AG04450 (cell line): Measurements from ENCODE around the gene PDE3A. TPM values are rescaled to one million over a fixed set of nuclear protein-coding genes. Genes with fewer than 3 reads are reported as not detected.
"Not testable (repeated sequence)": the region's sequence is repeated elsewhere in the genome, so short reads cannot be mapped to it uniquely, and the experiment has no call there.

Experiments used
- CTCF ChIA-PET: fragments of 300-600, 350-600 bp; formaldehyde crosslinking; extraction: SDS; loops from one replicate; lab custom pipeline; 2022; ENCODE audit warnings: antibody characterized with exemption, inconsistent platforms; lab: Charles Lee
- POLR2A ChIA-PET: fragments of 350-600 bp; formaldehyde crosslinking; extraction: SDS; loops from one replicate; lab custom pipeline; 2021; ENCODE audit warnings: antibody characterized with exemption, inconsistent platforms; lab: Yijun Ruan, JAX
- DNase-seq: peaks from one replicate; pipeline ENCODE4 v3.0.0-alpha.2; 2011; ENCODE audit warnings: low read depth, low spot score
- H3K27ac ChIP-seq: one replicate; pipeline ENCODE4 v1.5.1; 2012; ENCODE audit warnings: low read depth, low read length, control low read depth
- H3K27me3 ChIP-seq: one replicate; pipeline ENCODE4 v1.6.0; 2012; ENCODE audit warnings: low read length; ENCODE audit not compliant: control insufficient read depth, insufficient read depth
- H3K4me3 ChIP-seq: 2 replicates; pipeline ENCODE4 v1.5.1; 2011; ENCODE audit warnings: mild to moderate bottlenecking, low read depth, low read length, control low read depth
- H3K9me3 ChIP-seq: 2 replicates; pipeline ENCODE4 v1.5.1; 2012; ENCODE audit warnings: low read length; ENCODE audit not compliant: control insufficient read depth, insufficient read depth
- polyA minus RNA-seq: library from RNA; depleted of rRNA, polyadenylated mRNA; stranded (reverse); fragments of >200 nt; gene quantifications from 2 replicates; pipeline ENCODE4 v1.2.3, GENCODE V29; 2011; rRNA and poly(A)+ RNA removed
- polyA plus RNA-seq: library from polyadenylated mRNA; depleted of rRNA; stranded (reverse); fragments of >200 nt; gene quantifications from 2 replicates; pipeline ENCODE4 v1.2.3, GENCODE V29; 2011; rRNA removed
- TF ChIP-seq, protein P1 (sequence below): IDR thresholded peaks from 2 replicates; pipeline ENCODE4 v1.5.1; 2011; ENCODE audit warnings: low read depth, low read length, control low read depth, inconsistent platforms

Gene PDE3A
- polyA plus RNA-seq (0.06 and 0.10 TPM in 2 replicates), polyA minus RNA-seq (0.14 and 0.30 TPM in 2 replicates)

- Histone ChIP-seq H3K4me3 (peak within 1 kb of the TSS; percentile 69), H3K27ac (no peak within 1 kb of the TSS), H3K27me3 (peaks cover 17% of the 10 kb centered on the region), H3K9me3 (no peaks in the 10 kb centered on the region)
- POLR2A ChIA-PET = no interaction called here
- CTCF ChIA-PET = interaction anchor here (0.6 to 2.2 kb wide), 11 partner anchors 17 to 1433 kb away, joined by 3 to 5 read pairs (median 3); no protein-coding TSS in a partner anchor
- TF ChIP-seq, protein P1, sequence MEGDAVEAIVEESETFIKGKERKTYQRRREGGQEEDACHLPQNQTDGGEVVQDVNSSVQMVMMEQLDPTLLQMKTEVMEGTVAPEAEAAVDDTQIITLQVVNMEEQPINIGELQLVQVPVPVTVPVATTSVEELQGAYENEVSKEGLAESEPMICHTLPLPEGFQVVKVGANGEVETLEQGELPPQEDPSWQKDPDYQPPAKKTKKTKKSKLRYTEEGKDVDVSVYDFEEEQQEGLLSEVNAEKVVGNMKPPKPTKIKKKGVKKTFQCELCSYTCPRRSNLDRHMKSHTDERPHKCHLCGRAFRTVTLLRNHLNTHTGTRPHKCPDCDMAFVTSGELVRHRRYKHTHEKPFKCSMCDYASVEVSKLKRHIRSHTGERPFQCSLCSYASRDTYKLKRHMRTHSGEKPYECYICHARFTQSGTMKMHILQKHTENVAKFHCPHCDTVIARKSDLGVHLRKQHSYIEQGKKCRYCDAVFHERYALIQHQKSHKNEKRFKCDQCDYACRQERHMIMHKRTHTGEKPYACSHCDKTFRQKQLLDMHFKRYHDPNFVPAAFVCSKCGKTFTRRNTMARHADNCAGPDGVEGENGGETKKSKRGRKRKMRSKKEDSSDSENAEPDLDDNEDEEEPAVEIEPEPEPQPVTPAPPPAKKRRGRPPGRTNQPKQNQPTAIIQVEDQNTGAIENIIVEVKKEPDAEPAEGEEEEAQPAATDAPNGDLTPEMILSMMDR = peak; percentile 25; the same call in 1 of the 2 replicates
- DNase-seq = no peak
These were observed at the start of gene PDE3A for GRCh38 chr12:20368114-20368650. PDE3A (plus strand) TSS chr12:20368537; CDS start chr12:20369285, 748 bp downstream.

DNA sequence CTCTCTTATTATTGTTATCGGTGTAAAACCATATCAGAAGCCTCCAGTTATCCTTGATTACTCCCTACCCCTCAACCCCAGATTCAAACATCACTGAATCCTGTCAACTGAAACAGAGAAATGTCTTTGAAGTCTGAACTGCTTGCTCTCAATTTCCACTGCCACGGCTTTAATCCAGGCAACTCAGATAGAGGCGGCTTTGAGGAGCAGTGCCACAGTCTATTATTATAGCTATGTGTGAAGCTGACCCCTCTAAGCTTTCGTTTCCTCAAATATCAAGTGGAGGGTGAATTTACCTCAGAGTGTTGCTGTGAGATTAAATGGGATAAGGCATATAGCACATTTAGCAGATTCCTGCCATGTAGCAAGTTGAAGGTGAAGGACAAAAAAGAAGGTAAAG is 49.0 kb upstream of the PDE3A start:
- Histone ChIP-seq H3K27ac (no peak overlapping the region), H3K27me3 (no peaks in the 10 kb centered on the region), H3K9me3 (no peaks in the 10 kb centered on the region), H3K4me3 (no peak overlapping the region)
- ChIA-PET CTCF (no interaction called here), POLR2A (no interaction called here)
- no peak for DNase-seq
- TF ChIP-seq, protein P1 = no peak

DNA sequence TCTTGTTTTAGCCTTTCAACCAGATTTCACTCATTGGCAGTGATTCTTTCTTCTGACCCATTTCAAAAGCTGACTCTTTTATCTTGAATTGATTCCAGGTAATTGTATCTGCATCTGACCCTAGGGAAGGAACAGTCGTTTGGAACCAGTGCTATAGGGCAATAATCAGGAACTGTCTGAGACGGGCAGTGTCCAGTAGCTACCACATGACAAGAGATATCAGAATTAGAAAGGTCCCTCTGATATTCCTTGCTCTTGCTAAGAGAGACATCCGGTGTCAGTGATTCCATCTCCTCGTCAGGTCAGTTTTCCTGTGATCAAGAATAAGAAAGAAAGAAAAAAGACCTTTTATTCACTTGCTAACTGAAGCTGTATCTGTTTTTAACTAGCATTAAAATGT is 47.8 kb upstream of the PDE3A start:
- DNase-seq = no peak
- POLR2A ChIA-PET = no interaction called here
- CTCF ChIA-PET = interaction anchor here (1.0 kb wide), 1 partner anchor 305 kb away, joined by 3 read pairs; no protein-coding TSS in a partner anchor

DNA sequence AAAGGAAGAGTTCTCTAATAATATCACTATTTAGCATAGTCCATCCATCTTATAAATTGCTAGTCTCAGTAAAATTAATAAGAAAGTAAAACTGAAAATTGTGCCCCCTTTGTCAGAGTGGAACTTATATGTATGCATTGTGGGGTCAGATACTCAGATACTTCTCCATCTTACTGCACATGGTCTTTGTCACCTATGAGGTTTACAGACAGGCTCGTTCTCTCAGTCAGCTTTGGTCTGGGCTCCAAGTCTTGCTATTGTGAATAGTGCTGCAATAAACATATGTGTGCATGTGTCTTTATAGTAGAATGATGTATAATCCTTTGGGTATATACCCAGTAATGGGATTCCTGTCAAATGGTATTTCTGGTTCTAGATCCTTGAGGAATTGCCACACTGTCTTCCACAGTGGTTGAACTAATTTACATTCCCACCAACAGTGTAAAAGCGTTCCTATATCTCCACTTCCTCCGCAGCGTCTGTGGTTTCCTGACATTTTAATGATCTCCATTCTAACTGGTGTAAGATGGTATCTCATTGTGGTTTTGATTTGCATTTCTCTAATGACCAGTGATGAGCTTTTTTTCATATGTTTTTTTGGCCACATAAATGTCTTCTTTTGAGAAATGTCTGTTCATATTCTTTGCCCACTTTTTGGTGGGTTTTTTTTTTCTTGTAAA is 37.4 kb upstream of the PDE3A start:
- H3K27ac ChIP-seq, H3K27me3 ChIP-seq, POLR2A ChIA-PET, H3K4me3 ChIP-seq, DNase-seq, CTCF ChIA-PET, H3K9me3 ChIP-seq: not testable (repeated sequence)

More for the DNA sequence above, 47.8 kb upstream of the PDE3A start:
- no peaks in the 10 kb centered on the region for H3K27me3 ChIP-seq
- H3K27ac ChIP-seq = no peak overlapping the region
- TF ChIP-seq, protein P1 = no peak
- H3K9me3 ChIP-seq = no peaks in the 10 kb centered on the region
- H3K4me3 ChIP-seq = no peak overlapping the region

DNA sequence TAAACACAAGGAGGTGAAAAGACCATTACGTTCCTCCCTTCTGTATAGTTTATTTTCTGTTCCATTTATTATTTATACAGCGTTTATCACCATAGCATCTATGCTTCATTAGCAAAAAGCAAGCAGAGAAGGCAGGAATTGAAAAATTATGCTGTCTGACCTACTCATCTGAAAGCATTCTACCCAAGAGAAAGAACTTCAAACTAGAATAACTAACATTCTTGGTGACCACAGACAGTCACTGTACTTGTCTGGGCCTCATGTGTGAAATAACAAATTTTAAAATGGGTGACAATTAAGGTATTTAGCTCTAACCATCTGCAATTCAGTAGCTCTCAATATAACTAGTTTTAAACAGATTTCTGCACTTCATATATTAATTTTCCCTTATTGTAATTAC is 29.3 kb upstream of the PDE3A start:
- Histone ChIP-seq H3K4me3 (no peak overlapping the region), H3K9me3 (no peaks in the 10 kb centered on the region), H3K27ac (no peak overlapping the region), H3K27me3 (no peaks in the 10 kb centered on the region)
- TF ChIP-seq, protein P1 = no peak
- CTCF ChIA-PET = no interaction called here
- DNase-seq = no peak
- POLR2A ChIA-PET = no interaction called here
